HG03342 (cell line): ENCODE results near the gene ZCWPW1.

ENCODE experiments used
- ATAC-seq: cut with Tn5 transposase; IDR thresholded peaks from one replicate; pipeline ENCODE4 v1.9.1; 2021; ENCODE audit warnings: mild to moderate bottlenecking, moderate library complexity; ENCODE audit not compliant: unreplicated experiment

Gene ZCWPW1, protein sequence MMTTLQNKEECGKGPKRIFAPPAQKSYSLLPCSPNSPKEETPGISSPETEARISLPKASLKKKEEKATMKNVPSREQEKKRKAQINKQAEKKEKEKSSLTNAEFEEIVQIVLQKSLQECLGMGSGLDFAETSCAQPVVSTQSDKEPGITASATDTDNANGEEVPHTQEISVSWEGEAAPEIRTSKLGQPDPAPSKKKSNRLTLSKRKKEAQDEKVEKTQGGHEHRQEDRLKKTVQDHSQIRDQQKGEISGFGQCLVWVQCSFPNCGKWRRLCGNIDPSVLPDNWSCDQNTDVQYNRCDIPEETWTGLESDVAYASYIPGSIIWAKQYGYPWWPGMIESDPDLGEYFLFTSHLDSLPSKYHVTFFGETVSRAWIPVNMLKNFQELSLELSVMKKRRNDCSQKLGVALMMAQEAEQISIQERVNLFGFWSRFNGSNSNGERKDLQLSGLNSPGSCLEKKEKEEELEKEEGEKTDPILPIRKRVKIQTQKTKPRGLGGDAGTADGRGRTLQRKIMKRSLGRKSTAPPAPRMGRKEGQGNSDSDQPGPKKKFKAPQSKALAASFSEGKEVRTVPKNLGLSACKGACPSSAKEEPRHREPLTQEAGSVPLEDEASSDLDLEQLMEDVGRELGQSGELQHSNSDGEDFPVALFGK

DNA sequence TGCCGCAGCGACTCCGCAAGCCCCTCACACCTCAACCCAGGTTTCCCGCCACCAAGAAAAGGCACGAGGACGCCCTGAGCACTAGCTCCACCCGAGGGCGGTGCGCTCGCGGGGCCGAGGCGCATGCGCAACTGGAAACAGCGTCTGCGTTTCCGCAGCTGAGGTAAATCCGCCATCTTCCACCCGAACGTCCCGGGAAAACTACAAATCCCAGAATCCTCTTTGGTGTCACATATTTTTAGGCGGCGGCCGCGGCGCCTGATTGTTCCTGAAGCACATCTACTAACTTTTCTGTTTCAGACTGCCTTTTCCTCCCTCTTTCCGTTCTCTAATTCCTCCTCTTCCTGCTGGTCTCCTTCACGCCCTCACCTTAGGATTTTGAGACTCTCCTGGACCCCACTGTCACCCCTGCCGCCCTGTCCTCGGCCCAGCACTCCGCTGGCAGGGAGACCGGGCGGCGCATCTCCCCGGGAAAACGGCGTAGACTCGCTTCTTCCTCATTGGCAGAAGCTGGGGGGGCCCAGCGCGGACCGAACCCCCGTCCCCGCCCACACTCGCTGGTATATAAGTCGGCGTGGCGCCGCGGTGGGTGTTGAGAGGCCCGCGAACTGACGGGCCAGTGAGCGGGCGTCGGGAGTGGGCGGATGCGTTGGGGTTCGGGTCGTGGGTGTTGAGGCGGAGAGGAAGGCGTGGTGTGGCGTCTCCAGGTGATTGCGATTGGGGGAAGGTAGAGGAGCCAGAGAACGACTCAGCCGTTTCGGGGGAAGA, at the start of gene ZCWPW1:
TSS of gene ZCWPW1 (minus strand) at position 505 of the 768 bp plus-strand sequence. CDS start 8,054 bp downstream, outside the sequence.
- peak; percentile 39 for ATAC-seq

- no peak for ATAC-seq
Measured at GRCh38 chr7:100477871-100478267, 49.4 kb upstream of the ZCWPW1 start.

DNA sequence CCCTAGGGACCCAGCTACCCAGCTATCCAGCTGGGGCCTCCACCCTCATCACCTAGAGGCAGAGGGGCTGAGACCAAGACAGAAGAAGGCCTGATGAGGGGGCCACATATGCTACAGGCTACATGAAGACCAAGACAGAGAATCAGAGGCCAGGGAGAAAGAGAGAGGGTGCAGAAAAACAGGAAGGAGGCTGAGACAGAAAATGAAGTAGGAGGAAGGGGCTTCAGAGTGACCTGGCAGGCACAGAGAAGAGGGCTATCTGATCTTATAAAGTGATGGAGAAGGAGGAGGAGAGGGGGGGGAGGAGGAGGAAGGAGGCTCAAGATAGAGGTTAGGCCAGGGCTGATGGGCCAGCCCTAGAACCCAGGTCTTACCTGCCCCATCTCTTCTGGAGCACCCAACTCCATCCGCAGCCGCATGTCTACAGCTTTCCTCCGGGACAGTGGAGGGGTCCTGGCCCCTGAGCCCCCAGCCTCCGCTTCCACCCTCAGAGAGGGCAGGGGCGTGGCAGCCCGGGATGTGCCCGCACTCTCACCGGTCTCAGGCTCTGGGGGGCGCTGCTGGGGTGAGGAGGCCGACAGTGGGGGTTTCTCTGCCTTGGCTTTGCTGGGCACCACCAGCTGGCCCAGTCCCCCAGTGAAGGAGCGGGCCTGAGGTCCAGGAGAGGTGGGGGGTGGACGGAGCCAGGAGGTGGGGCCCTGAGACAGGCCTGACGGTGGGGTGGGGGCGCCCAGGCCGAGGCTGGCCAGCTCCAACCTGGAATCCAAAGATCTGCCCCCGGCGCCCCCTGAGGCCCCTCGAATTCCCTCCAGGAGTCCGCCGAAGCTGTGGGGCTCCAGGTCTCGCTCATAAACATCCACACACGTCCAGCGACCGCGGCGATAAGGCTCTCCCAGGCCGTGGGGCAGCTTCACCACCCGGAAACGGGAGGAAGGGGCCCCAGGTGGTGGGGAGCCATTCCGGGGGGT, 48.7 kb upstream of the ZCWPW1 start:
- no peak for ATAC-seq

- no peak for ATAC-seq
Measured at GRCh38 chr7:100476101-100476780, 47.7 kb upstream of the ZCWPW1 start.

DNA sequence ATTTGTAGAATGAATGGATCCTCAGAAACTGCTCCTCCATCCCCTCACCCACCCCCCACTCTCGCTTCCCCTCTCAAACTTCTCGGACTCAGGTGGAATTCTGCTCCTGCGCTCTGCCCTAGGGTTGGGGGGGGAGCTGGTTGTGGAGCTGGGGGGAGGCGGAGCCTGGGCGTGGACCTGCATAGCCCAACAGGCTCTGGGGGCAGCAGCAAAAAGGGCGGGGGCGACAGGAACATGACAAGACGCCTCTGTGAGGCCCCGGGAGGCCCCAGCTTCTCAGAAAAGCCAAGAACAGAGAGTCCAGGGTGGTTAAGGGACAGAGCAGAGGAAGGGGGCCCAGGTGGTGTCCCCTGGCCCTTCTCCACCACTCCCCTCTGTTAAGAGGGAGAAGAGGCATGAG, 47.0 kb upstream of the ZCWPW1 start:
- ATAC-seq, result no peak

- ATAC-seq, result no peak
Measured at GRCh38 chr7:100472854-100473499, 44.5 kb upstream of the ZCWPW1 start.

DNA sequence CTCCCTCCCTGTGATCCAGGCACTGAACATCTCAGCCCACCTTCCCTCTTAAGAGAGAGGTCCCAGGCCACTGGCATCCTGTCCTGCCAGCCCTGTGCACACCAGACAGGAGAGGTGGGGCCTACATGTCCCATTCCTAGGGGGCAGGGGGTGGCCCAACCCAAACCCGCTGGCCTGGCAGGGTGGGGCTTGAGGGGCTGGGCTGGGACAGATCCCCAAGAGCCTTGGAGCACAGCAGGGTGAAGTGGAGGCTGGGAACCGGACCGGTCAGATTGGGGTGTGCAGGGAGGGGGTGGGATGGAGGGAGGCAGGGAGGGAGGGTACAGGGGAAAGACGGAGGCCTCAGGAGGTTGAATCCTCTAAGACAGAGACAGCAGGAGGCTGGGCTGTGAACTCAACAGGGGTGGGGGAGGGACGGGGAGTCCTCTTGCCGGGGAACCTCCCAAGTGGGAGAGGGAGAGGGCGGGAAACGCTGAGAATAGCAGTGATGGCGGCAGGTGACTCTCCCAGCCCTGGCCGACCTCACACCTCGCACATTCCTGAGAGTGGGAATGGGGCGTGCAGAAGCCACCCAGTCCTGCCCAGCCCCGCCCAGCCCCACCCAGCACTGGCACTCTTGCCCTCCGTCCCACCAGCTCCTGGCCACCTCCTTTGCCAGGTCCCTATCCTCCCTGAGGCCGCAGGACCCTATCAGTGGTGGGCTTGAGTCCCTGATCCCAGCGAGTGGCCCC, 43.8 kb upstream of the ZCWPW1 start:
- no peak for ATAC-seq

GRCh38 chr7:100471021-100471420, 42.5 kb upstream of the ZCWPW1 start:
- no peak for ATAC-seq

DNA sequence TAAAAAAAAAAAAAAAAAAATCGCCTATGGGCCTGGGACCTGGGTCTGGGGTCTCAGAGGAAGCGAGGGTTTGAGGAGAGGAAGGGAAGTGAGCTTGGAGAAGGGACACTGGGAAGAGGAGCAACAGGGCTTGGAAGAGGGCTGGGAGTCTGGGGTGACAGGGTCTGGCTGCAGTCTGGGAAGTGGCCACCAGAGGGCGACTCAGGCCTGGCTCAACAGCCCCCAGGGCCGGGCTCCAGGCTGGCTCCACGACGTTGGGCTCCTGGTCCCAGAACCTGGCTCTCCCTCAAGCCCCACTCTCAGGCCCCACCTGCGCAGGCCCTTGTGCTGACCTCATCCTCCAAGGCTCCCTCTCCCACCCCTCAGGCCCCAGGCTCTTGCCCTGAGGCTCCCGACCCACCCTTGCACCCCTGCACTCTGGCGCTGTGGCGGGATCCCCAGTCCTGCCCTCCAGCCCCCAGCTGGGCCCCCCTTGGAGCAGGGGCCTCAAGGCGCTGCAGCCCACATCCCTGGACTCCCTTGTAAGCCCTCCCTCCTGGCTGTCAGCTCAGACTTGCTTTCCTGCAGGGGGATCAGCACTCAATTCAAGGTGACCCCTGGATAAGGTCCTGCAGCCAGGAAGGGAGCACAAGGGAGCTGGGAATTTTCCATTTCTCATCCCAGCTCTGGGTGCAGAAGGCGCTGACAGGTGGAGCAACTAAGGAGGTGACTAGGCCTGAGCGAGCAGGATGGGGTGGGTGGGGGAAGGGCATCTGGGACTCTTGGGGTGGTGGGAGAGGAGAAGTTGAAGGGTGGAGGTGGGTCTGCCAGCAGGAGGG, 40.9 kb upstream of the ZCWPW1 start:
- ATAC-seq, result no peak

DNA sequence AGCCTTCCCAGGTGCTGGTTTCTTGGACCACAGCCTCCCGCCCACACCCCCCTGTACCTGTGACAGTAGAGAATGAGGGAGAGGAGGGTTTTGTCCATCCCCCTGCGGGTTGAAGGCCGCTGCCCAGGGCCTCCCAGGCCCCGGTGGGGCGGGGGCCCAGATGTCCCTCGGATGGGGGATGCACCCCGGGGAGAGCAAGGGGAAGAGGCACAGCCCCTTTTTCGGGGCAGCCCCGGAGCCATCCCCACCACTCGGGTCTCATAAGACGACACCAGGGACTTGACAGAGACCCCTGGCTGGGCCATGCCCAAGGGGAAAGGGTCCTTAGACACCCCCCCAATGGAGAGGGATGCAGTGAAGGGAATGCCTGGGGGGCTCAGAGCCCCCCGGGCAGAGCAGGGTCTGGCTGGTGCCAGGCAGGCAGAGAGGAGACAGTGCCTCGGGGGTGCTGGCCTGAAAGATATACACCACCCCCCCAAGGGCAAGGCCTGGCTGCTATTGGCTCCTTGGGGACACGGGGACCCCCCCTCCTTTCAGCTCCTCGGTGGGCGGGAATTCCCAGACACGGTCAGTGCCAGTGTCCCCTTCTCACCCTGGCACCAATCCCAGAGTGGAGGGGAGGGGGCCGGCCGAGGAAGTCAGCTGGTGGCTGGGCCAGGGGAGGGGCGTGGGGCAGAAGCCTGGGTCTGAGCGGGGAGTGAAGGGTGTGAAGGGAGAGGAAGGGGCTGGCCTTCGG, 39.3 kb upstream of the ZCWPW1 start:
- ATAC-seq, result no peak

GRCh38 chr7:100466653-100467605, 38.4 kb upstream of the ZCWPW1 start:
- ATAC-seq, result no peak

GRCh38 chr7:100465702-100466311, 37.3 kb upstream of the ZCWPW1 start:
- ATAC-seq, result no peak

DNA sequence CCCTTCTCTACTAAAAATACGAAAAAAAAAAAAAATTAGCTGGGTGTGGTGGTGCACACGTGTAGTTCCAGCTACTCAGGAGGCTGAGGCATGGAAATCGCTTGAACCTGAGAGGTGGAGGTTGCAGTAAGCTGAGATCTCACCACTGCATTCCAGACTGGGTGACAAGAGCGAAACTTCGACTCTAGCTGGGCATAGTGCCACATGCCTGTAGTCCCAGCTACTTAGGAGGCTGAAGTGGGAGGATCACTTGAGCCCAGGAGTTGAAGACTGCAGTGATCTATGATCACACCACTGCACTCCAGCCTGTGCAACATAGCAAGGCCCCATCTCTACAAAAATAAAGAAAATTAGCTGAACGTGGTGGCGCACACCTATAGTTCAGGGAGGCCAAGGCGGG, 36.8 kb upstream of the ZCWPW1 start:
- ATAC-seq, result no peak

DNA sequence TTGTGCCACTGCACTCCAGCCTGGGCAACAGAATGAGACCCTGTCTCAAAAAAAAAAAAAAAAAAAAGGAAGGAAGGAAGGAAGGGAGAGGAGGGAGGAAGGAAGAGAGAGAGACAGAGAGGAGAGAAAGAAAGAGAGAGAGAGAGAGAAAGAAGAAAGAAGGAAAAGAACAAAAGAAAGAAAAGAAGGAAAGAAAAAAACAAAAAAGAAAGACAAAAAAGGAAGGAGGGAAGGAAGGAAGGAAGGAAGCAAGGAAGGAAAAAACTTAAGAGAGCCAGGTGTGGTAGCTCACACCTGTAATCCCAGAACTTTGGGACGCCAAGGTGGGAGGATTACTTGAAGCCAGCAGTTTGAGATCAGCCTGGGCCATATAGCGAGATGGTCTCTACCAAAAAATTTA, 36.3 kb upstream of the ZCWPW1 start:
- ATAC-seq, result no peak

DNA sequence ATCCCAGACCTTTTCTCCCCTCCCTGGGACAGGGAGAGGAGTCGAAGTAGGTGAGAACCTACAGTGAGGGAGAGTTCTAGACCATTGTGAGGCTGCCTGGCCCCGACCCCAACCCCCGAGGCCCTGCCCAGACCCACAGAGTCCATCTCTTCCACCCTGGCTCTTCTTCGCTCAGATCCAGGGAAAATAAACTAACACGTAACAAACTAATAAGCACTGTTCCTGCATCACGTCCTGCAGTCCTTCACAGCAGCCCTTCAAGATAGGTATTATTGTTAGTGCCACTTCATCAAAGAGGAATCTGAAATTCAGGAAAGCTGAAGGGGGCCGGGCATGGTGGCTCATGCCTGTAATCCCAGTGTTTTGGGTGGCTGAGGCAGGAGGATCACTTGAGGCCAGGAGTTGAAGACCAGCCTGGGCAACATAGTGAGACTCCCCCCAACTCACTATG, 35.7 kb upstream of the ZCWPW1 start, which contains the start of gene SPACDR:
TSS of gene SPACDR (minus strand) at position 51 of the 451 bp plus-strand sequence. CDS start 235 bp downstream, outside the sequence.
- ATAC-seq, result no peak
